BE2C (cell line): ENCODE data around the gene PKD1L1.
"Not testable (repeated sequence)": the region's sequence is repeated elsewhere in the genome, so short reads cannot be mapped to it uniquely, and the experiment has no call there.

ENCODE experiments used
- DNase-seq: peaks from one replicate; pipeline ENCODE4 v3.0.0-alpha.2; 2020
- H3K27me3 ChIP-seq: fragments of 250-450 bp; sonication (Bioruptor Pico); 2 replicates; pipeline ENCODE4 v1.5.1; 2020; ENCODE audit warnings: mild to moderate bottlenecking
- H3K36me3 ChIP-seq: fragments of 250-450 bp; sonication (Bioruptor Pico); 2 replicates; pipeline ENCODE4 v1.5.1; 2020; ENCODE audit warnings: mild to moderate bottlenecking
- H3K4me1 ChIP-seq: fragments of 250-450 bp; sonication (Bioruptor Pico); 2 replicates; pipeline ENCODE4 v1.5.1; 2020
- H3K4me3 ChIP-seq: 2 replicates; pipeline ENCODE4 v1.5.1; 2011; ENCODE audit warnings: low read depth, low read length
- H3K9me3 ChIP-seq: fragments of 250-450 bp; sonication (Bioruptor Pico); 2 replicates; pipeline ENCODE4 v1.5.1; 2020
- TF ChIP-seq, protein P1 (sequence below): IDR thresholded peaks from 2 replicates; pipeline ENCODE4 v1.5.1; 2012; ENCODE audit warnings: mild to moderate bottlenecking, low read depth, low read length

Gene PKD1L1

DNA sequence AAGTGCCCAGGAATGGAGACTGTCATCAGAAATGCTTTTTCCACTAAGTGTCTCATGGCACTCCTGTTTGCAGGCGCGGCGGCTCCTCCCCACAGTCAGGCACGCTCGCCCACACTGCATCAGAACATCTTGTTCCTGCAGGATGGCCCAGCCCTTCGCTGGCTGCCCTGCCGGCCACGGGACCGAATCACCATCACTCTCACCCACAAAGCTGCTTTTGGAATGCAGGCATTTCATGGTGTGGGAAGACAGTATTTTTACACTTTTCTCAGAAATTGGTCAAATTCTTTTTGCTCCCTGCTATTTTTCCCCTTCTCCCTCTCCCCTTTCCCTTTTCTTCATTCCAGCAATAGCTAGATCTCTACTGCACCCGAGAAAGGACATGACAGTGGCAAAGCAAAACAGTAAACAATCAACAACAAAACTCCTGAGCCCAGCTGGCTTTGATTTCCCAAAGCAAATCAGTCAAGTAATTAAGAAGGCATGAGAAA is 190.3 kb downstream of the PKD1L1 start:
- TF ChIP-seq, protein P1, sequence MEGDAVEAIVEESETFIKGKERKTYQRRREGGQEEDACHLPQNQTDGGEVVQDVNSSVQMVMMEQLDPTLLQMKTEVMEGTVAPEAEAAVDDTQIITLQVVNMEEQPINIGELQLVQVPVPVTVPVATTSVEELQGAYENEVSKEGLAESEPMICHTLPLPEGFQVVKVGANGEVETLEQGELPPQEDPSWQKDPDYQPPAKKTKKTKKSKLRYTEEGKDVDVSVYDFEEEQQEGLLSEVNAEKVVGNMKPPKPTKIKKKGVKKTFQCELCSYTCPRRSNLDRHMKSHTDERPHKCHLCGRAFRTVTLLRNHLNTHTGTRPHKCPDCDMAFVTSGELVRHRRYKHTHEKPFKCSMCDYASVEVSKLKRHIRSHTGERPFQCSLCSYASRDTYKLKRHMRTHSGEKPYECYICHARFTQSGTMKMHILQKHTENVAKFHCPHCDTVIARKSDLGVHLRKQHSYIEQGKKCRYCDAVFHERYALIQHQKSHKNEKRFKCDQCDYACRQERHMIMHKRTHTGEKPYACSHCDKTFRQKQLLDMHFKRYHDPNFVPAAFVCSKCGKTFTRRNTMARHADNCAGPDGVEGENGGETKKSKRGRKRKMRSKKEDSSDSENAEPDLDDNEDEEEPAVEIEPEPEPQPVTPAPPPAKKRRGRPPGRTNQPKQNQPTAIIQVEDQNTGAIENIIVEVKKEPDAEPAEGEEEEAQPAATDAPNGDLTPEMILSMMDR = no peak
- no peaks in the 10 kb centered on the region for H3K27me3 ChIP-seq
- H3K4me3 ChIP-seq = no peak overlapping the region
- no peaks in the 10 kb centered on the region for H3K9me3 ChIP-seq
- no peaks in the 10 kb centered on the region for H3K36me3 ChIP-seq
- H3K4me1 ChIP-seq = peaks cover 8% of the 10 kb centered on the region
- DNase-seq = no peak

DNA sequence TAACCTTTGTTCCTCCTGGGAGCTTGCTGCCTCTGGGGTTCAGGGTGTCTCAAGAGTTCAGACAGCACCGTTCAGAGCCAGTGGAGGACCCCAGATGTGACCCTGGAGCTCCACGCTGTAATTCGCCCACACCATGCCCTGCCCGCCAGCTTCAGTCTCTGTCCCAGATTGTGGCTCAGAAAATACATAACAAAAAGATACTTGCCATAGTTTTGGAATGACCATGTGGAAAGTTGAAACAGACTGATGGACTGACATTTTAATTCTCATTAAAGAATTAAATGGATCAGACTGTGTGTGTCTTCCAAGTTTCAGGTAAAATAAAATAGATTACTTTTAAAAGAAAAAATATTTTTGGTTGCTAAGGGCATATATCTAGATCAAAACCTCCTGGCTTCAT is 191.6 kb downstream of the PKD1L1 start:
- DNase-seq = no peak
- H3K36me3 ChIP-seq = no peaks in the 10 kb centered on the region
- H3K27me3 ChIP-seq = no peaks in the 10 kb centered on the region
- no peaks in the 10 kb centered on the region for H3K9me3 ChIP-seq
- H3K4me3 ChIP-seq = no peak overlapping the region
- H3K4me1 ChIP-seq = no peaks in the 10 kb centered on the region; the same call in 1 of the 2 replicates
- TF ChIP-seq, protein P1 = no peak

DNA sequence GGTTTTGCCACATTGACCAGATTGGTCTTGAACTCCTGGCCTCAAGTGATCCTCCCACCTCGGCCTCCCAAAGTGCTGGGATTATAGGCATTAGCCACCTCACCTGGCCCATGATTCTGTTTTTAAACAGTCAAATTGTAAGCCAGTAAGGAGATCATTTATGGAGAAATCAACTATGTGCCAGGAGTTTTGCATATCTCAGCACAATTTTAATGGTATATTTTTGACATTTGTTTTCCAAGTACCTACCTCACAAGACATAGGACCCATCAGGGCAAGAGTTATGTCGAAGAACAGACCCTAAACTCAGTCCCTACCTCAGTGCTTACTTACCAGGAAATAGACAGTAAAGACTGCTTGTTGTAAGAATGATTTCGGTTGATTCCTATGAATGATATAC is 193.0 kb downstream of the PKD1L1 start:
- DNase-seq = no peak
- H3K4me1 ChIP-seq = no peaks in the 10 kb centered on the region; the same call in 1 of the 2 replicates

DNA sequence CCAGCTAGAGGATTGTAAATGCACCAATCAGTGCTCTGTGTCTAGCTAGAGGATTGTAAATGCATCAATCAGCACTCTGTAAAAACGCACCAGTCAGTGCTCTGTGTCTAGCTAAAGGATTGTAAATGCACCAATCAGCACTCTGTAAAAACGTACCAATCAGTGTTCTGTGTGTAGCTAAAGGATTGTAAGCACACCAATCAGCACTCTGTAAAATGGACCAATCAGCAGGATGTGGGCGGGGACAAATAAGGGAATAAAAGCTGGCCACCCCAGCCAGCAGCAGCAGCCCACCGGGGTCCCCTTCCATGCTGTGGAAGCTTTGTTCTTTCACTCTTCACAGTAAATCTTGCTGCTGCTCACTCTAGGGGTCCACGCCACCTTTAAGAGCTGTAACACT is 196.5 kb downstream of the PKD1L1 start:
- H3K4me3 ChIP-seq, H3K27me3 ChIP-seq, H3K9me3 ChIP-seq, H3K36me3 ChIP-seq, DNase-seq, H3K4me1 ChIP-seq: not testable (repeated sequence)

More for the DNA sequence above, 193.0 kb downstream of the PKD1L1 start:
- no peaks in the 10 kb centered on the region for H3K9me3 ChIP-seq
- no peak overlapping the region for H3K4me3 ChIP-seq
- TF ChIP-seq, protein P1 = no peak
- no peaks in the 10 kb centered on the region for H3K27me3 ChIP-seq
- H3K36me3 ChIP-seq = no peaks in the 10 kb centered on the region

DNA sequence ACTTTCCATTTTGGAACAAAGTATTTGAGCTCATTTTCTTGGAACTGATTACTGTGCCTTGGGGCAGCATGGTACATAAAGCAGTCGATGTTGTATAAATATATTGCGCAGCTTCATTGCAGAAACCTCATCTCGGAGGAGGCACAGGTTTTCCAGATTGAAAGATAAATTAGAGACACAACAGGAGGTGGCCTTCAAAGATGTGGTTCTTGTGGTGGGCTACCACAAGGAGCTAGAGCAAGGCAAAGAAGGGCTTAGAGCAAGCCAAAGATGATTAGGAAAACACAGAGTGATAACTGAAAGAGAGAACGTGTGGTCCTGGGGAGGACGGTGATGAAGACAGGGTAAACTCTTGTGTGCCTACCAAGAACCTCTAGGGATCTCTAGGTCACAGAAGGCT is 197.2 kb downstream of the PKD1L1 start:
- Histone ChIP-seq H3K4me1 (peaks cover 9% of the 10 kb centered on the region), H3K27me3 (no peaks in the 10 kb centered on the region), H3K4me3 (no peak overlapping the region), H3K9me3 (no peaks in the 10 kb centered on the region), H3K36me3 (no peaks in the 10 kb centered on the region)
- TF ChIP-seq, protein P1 = no peak
- no peak for DNase-seq

DNA sequence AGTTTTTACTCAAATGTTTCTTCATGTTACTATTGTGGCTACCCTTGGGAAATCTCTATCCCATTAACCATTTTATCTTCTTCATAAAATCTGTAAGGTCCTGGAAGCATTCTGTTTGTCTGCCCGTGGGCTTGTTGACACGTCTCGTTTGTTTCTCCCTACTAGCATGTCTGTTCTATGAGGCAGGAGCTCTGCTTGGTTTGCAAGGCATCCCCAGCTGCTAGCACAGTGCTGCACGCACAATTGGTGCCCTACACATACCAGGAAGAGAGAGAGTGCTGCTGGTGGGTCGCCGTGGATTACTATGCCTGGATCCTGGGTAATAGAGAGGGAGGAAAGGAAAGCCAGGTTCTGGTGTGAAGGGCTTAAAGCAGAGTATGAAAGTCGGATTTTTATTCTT is 200.2 kb downstream of the PKD1L1 start:
- H3K4me1 ChIP-seq = peaks cover 9% of the 10 kb centered on the region
- H3K36me3 ChIP-seq = no peaks in the 10 kb centered on the region
- TF ChIP-seq, protein P1 = no peak
- H3K4me3 ChIP-seq = no peak overlapping the region
- no peaks in the 10 kb centered on the region for H3K9me3 ChIP-seq
- DNase-seq = no peak
- no peaks in the 10 kb centered on the region for H3K27me3 ChIP-seq

DNA sequence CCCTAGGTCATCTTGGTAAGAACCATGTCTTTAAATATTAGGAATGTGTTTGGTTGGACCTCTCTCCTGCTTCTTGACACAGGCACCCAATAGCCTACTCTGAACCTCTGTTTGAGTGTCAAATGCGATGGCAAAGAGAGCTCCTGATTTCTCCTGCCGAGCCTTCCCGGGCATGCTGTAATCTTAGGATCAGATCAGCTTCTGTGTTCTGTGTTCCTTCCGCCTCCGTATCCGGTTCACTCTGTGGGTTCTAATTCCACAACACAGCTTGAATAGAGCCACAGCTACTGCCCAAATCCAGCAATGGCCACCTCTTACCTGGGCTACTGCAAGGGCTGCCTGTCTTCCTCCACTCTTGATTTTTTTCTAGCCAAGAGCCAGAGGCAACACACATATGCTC is 201.1 kb downstream of the PKD1L1 start:
- Histone ChIP-seq H3K4me1 (peaks cover 9% of the 10 kb centered on the region), H3K9me3 (no peaks in the 10 kb centered on the region), H3K4me3 (no peak overlapping the region), H3K27me3 (no peaks in the 10 kb centered on the region), H3K36me3 (no peaks in the 10 kb centered on the region)
- no peak for DNase-seq
- TF ChIP-seq, protein P1 = no peak
